ENCODE measurements around the gene BCOR.

The BCOR gene

GRCh38 chrX:40085102-40085551 is 12.6 kb downstream of the BCOR start:
- Mint-ChIP-seq H3K4me3 (peak overlapping the region; percentile 57 to 80 (median 76)), H3K27ac (peak overlapping the region; percentile 9 to 82 (median 67)), H3K9me3 (no peaks in the 10 kb centered on the region), H3K27me3 (ENCODE audit: low read depth) (no peaks in the 10 kb centered on the region), H3K36me3 (ENCODE audit: low read depth) (no peaks in the 10 kb centered on the region), H3K4me1 (peaks cover 83% of the 10 kb centered on the region)
- TF ChIP-seq CTCF (IDR thresholded peaks at IDR 0.05; ENCODE audit: unreplicated experiment in 3 of 3): no peak

DNA sequence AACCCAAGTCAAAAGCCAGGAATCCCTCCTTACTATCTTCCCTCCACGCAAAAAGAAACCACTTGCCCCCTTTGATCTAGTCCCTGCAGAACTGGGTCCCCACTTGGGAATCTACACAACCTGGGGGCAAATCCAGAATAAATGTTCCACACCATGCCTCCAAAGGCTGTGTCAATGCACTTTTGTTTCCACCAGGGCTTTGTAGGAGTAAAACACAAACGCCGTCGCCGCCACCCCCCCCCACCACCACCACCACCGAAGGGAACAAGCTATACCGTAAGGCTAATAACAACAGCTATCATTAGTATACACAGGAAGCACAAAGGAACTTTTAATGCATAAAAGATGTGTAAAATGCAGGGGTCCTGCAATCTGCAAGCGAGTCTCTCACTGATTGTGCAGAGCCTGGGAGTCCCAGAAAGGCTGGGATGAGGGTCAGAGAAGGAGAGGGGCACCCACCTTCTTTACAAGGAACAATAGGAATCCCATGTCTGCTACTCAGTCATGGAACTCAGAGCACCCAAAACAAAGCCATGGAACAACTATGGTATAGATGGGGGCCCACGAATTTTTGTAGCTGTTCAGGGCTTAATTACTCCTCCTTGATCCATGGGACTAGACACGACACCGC is 13.2 kb downstream of the BCOR start:
- peaks cover 84% of the 10 kb centered on the region for H3K4me1 Mint-ChIP-seq
- H3K9me3 Mint-ChIP-seq: no peaks in the 10 kb centered on the region
- H3K4me3 Mint-ChIP-seq: peak overlapping the region; percentile 70 to 80 (median 76)
- H3K27me3 Mint-ChIP-seq (ENCODE audit: low read depth): no peaks in the 10 kb centered on the region
- TF ChIP-seq CTCF (IDR thresholded peaks at IDR 0.05; ENCODE audit: unreplicated experiment in 3 of 3): no peak
- no peaks in the 10 kb centered on the region for H3K36me3 Mint-ChIP-seq (ENCODE audit: low read depth)
- peak overlapping the region; percentile 9 to 82 (median 67) for H3K27ac Mint-ChIP-seq

GRCh38 chrX:40083979-40084359 is 13.8 kb downstream of the BCOR start:
- Mint-ChIP-seq H3K27me3 (ENCODE audit: low read depth) (no peaks in the 10 kb centered on the region), H3K27ac (peak overlapping the region in 1 of 3 experiments; percentile 67), H3K4me3 (peak overlapping the region; percentile 70 to 80 (median 76)), H3K36me3 (ENCODE audit: low read depth) (no peaks in the 10 kb centered on the region), H3K4me1 (peaks cover 84% of the 10 kb centered on the region), H3K9me3 (no peaks in the 10 kb centered on the region)
- no peak for TF ChIP-seq CTCF (IDR thresholded peaks at IDR 0.05; ENCODE audit: unreplicated experiment in 3 of 3)

- peaks cover 83% of the 10 kb centered on the region for H3K4me1 Mint-ChIP-seq
- no peak for TF ChIP-seq CTCF (IDR thresholded peaks at IDR 0.05; ENCODE audit: unreplicated experiment in 3 of 3)
- no peaks in the 10 kb centered on the region for H3K27me3 Mint-ChIP-seq (ENCODE audit: low read depth)
- peak overlapping the region; percentile 70 to 82 (median 80) for H3K4me3 Mint-ChIP-seq
- H3K9me3 Mint-ChIP-seq: no peaks in the 10 kb centered on the region
- H3K27ac Mint-ChIP-seq: no peak overlapping the region
- H3K36me3 Mint-ChIP-seq (ENCODE audit: low read depth): no peaks in the 10 kb centered on the region
These were observed 14.4 kb downstream of the BCOR start for GRCh38 chrX:40083120-40083978.

- Mint-ChIP-seq H3K36me3 (ENCODE audit: low read depth) (no peaks in the 10 kb centered on the region), H3K27ac (peak overlapping the region; percentile 27 to 80 (median 30)), H3K4me1 (peaks cover 83% of the 10 kb centered on the region), H3K27me3 (ENCODE audit: low read depth) (no peaks in the 10 kb centered on the region), H3K4me3 (peak overlapping the region; percentile 70 to 82 (median 79)), H3K9me3 (no peaks in the 10 kb centered on the region)
- TF ChIP-seq CTCF (IDR thresholded peaks at IDR 0.05; ENCODE audit: unreplicated experiment in 3 of 3): no peak
These were observed 15.2 kb downstream of the BCOR start for GRCh38 chrX:40082447-40083119.

All from nephron (organoid).